Subcutaneous abdominal adipose tissue (tissue), 5 donors: ENCODE measurements around the gene RPEL1.
A peak's percentile ranks its signal among the peaks of the same experiment; 100 is the strongest.
"Not testable (repeated sequence)": the region's sequence is repeated elsewhere in the genome, so short reads cannot be mapped to it uniquely, and the experiment has no call there.

Experiments
- H3K27ac ChIP-seq: one replicate; pipeline ENCODE4 v1.7.0; 2013; ENCODE audit warnings: low read depth, mild to moderate bottlenecking, inconsistent platforms, low read length, moderate library complexity
- H3K27me3 ChIP-seq, 5 donors: one replicate each; pipeline ENCODE4 v1.7.0; 2013; ENCODE audit warnings: low read length in 5 of 5, inconsistent platforms in 1 of 5; ENCODE audit not compliant: control insufficient read depth in 5 of 5, insufficient read depth in 4 of 5
- H3K36me3 ChIP-seq, 5 donors: one replicate each; pipeline ENCODE4 v1.7.0; 2013; ENCODE audit warnings: low read length in 5 of 5; ENCODE audit not compliant: control insufficient read depth in 5 of 5, insufficient read depth in 5 of 5
- H3K4me1 ChIP-seq, 5 donors: one replicate each; pipeline ENCODE4 v1.7.0; 2013; ENCODE audit warnings: low read length in 5 of 5, mild to moderate bottlenecking in 3 of 5, moderate library complexity in 1 of 5; ENCODE audit not compliant: control insufficient read depth in 5 of 5, insufficient read depth in 5 of 5
- H3K4me3 ChIP-seq, 5 donors: one replicate each; pipeline ENCODE4 v1.7.0; 2013; ENCODE audit warnings: low read length in 5 of 5, low read depth in 1 of 5
- H3K9ac ChIP-seq, 5 donors: one replicate each; pipeline ENCODE4 v1.7.0; 2013; ENCODE audit warnings: low read length in 5 of 5, mild to moderate bottlenecking in 4 of 5, moderate library complexity in 3 of 5
- H3K9me3 ChIP-seq, 5 donors: one replicate each; pipeline ENCODE4 v1.7.0; 2013; ENCODE audit warnings: low read length in 5 of 5; ENCODE audit not compliant: control insufficient read depth in 5 of 5
- donor health status: healthy.
- donor health status: healthy.
- donor health status: healthy.
- donor health status: healthy.
- donor health status: healthy.

RPEL1 gene

DNA sequence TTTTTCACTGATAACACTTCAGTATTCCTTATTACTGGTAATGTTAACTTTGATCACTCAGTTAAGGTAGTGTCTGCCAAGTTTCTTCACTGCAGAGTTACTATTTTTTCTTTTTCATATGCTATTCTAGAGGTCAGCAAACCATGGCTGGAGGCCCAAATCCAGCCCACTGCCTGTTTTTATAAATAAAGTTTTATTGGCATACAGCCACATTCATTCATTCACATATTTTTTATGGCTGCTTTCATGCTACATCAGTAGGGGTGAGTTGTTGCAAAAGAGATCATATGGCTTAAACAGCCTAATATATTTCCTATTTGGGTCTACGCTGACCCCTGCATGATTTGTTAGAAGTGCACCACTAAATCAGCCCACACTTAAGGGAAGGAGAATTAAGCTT, 10.9 kb downstream of the RPEL1 start:
- no peak overlapping the region for H3K27ac ChIP-seq
- H3K4me3 ChIP-seq: no peak overlapping the region
- H3K36me3 ChIP-seq: no peaks in the 10 kb centered on the region
- no peak overlapping the region for H3K9ac ChIP-seq
- no peaks in the 10 kb centered on the region for H3K4me1 ChIP-seq
- no peaks in the 10 kb centered on the region for H3K27me3 ChIP-seq
- no peaks in the 10 kb centered on the region for H3K9me3 ChIP-seq

GRCh38 chr10:103257812-103258211, 12.1 kb downstream of the RPEL1 start:
- peaks cover 0 to 3% (median 0%) of the 10 kb centered on the region in 5 donors for H3K27me3 ChIP-seq
- H3K4me1 ChIP-seq: no peaks in the 10 kb centered on the region
- H3K4me3 ChIP-seq: no peak overlapping the region
- H3K9ac ChIP-seq: no peak overlapping the region
- H3K27ac ChIP-seq: no peak overlapping the region
- no peaks in the 10 kb centered on the region for H3K9me3 ChIP-seq
- no peaks in the 10 kb centered on the region for H3K36me3 ChIP-seq

DNA sequence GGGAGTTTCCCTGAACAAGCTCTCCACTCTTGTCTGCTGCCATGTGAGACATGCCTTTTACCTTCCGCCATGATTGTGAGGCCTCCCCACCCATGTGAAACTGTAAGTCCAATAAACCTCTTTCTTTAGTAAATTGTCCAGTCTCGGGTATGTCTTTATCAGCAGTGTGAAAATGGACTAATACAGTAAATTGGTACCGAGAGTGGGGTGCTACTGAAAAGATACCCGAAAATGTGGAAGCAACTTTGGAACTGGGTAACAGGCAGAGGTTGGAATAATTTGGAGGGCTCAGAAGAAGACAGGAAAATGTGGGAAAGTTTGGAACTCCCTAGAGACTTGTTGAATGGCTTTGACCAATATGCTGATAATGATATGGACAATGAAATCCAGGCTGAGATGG, 13.2 kb downstream of the RPEL1 start:
- not testable (repeated sequence) for H3K4me1 ChIP-seq, H3K27ac ChIP-seq, H3K9me3 ChIP-seq, H3K27me3 ChIP-seq, H3K4me3 ChIP-seq, H3K9ac ChIP-seq, H3K36me3 ChIP-seq

DNA sequence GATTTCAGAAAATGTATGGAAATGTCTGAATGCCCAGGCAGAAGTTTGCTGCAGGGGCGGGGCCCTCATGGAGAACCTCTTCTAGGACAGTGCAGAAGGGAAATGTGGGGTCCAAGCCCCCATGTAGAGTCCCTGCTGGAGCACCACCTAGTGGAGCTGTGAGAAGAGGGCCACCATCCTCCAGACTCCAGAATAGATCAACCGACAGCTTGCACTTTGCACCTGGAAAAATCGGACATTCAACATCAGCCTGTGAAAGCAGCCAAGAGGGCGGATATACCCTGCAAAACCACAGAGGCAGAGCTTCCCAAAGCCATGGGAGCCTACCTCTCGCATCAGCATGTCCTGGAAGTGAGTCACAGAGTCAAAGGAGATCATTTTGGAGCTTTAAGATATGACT, 14.3 kb downstream of the RPEL1 start:
- Histone ChIP-seq H3K27me3 (peaks cover 0 to 7% (median 4%) of the 10 kb centered on the region in 5 donors), H3K9ac (no peak overlapping the region), H3K27ac (no peak overlapping the region), H3K4me1 (no peaks in the 10 kb centered on the region), H3K36me3 (no peaks in the 10 kb centered on the region), H3K9me3 (no peaks in the 10 kb centered on the region), H3K4me3 (no peak overlapping the region)

- Histone ChIP-seq H3K4me3 (no peak overlapping the region), H3K9ac (no peak overlapping the region), H3K36me3 (no peaks in the 10 kb centered on the region), H3K4me1 (no peaks in the 10 kb centered on the region), H3K27ac (no peak overlapping the region), H3K27me3 (peaks cover 3 to 12% (median 4%) of the 10 kb centered on the region in 5 donors), H3K9me3 (no peaks in the 10 kb centered on the region)
Observed at GRCh38 chr10:103262229-103262628, 16.5 kb downstream of the RPEL1 start.

GRCh38 chr10:103265717-103266329, 20.1 kb downstream of the RPEL1 start:
- H3K27ac ChIP-seq: no peak overlapping the region
- no peak overlapping the region for H3K4me3 ChIP-seq
- H3K36me3 ChIP-seq: no peaks in the 10 kb centered on the region
- peaks cover 3 to 15% (median 4%) of the 10 kb centered on the region in 5 donors for H3K27me3 ChIP-seq
- H3K9ac ChIP-seq: no peak overlapping the region
- H3K4me1 ChIP-seq: no peaks in the 10 kb centered on the region
- H3K9me3 ChIP-seq: peaks cover 0 to 4% (median 0%) of the 10 kb centered on the region in 5 donors

GRCh38 chr10:103273041-103273441, 27.4 kb downstream of the RPEL1 start:
- Histone ChIP-seq H3K4me1 (peaks cover 2 to 24% (median 16%) of the 10 kb centered on the region in 5 donors), H3K9ac (no peak overlapping the region), H3K4me3 (no peak overlapping the region), H3K27ac (no peak overlapping the region), H3K27me3 (peaks cover 15 to 30% (median 29%) of the 10 kb centered on the region in 5 donors), H3K36me3 (no peaks in the 10 kb centered on the region), H3K9me3 (peaks cover 0 to 4% (median 0%) of the 10 kb centered on the region in 5 donors)

DNA sequence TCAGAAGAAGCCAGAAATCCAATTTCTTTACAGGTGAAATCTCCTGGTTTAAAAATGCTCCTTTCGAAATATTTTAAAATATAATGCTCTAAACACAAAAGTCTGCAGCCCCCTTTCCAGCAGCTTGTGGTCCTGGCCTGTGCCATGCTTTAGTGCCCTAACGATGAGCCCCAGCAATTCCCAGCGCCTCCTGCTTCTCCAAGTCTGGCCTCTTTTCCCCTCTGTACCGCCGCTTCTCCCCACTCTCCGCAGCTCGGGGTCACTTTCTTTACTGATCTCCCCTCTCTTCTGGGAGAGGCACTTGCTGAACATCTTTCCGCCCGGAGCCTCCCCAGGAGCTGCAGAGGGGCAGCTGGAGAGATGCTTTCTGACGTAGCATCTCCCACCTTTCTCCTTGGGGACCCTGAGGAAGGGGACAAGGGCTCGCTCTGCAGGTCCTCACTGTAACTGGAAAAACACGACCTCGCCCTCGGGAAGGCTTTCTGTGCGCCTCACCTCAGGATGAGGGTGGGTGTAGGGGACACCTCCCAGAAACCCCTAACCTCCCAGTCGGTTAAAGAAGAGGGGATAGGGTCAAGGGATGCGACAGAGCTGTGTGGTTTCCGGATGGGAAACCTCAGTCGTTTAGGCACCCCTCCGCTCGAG, 30.7 kb downstream of the RPEL1 start:
- Histone ChIP-seq H3K9ac (no peak overlapping the region), H3K4me1 (peaks cover 2 to 24% (median 16%) of the 10 kb centered on the region in 5 donors), H3K4me3 (no peak overlapping the region), H3K36me3 (no peaks in the 10 kb centered on the region), H3K9me3 (peaks cover 0 to 4% (median 0%) of the 10 kb centered on the region in 5 donors), H3K27me3 (peaks cover 24 to 57% (median 50%) of the 10 kb centered on the region in 5 donors), H3K27ac (no peak overlapping the region)

DNA sequence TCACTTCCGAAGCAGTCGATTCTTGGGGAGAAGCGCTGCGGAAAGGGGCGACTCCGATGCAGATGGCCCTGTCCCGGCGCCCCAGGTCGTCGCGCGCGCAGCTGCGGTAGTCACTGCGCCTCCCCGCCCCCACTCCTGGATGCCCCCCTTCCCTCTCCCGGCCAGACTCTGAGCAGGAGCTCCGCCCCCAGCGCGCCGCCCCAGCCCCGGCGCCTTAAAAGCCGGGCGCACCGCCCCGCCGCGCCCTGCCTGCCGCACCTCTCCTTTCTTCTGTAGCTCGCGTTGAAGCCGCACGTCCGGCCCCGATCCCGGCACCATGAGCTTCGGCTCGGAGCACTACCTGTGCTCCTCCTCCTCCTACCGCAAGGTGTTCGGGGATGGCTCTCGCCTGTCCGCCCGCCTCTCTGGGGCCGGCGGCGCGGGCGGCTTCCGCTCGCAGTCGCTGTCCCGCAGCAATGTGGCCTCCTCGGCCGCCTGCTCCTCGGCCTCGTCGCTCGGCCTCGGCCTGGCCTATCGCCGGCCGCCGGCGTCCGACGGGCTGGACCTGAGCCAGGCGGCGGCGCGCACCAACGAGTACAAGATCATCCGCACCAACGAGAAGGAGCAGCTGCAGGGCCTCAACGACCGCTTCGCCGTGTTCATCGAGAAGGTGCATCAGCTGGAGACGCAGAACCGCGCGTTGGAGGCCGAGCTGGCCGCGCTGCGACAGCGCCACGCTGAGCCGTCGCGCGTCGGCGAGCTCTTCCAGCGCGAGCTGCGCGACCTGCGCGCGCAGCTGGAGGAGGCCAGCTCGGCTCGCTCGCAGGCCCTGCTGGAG, 31.4 kb downstream of the RPEL1 start, which contains the start of gene INA:
TSS of gene INA (plus strand) at position 243 of the 817 bp plus-strand sequence. CDS start at position 317, 74 bp downstream.
- H3K27me3 ChIP-seq: peaks cover 30 to 65% (median 56%) of the 10 kb centered on the region in 5 donors
- no peak within 1 kb of the TSS for H3K9ac ChIP-seq
- no peaks in the 10 kb centered on the region for H3K36me3 ChIP-seq
- peaks cover 0 to 4% (median 0%) of the 10 kb centered on the region in 5 donors for H3K9me3 ChIP-seq
- H3K4me3 ChIP-seq: peak within 1 kb of the TSS in 3 of 5 donors; percentile 34 to 50 (median 39)
- H3K27ac ChIP-seq: no peak within 1 kb of the TSS
- peaks cover 2 to 24% (median 16%) of the 10 kb centered on the region in 5 donors for H3K4me1 ChIP-seq
